ENCODE results near the gene PAFAH1B1.

DNA sequence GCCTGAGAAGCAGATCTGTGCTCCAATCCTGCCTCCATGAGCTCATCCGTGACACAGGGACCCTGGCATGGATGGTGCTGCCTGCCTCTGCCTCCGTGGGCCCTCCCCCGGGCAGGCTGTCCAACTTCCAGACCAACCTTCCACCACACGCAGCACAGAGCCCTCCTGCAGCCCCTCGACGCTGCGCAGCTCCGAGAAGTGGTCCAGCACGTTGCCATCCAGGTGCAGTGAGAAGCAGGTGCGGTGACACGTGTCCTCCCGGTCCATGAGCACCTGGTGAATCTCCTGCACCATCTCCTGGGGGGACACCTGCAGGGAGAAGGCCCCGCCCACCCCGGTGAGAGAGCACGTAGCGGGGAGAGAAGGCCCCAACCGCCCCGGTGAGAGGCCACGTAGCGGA lies 109.7 kb downstream of the PAFAH1B1 start:
- TF ChIP-seq CTCF (IDR thresholded peaks at IDR 0.05) (no peak), POLR2A (IDR thresholded peaks at IDR 0.05) (no peak)
